ENCODE data around the gene ULK2.

ULK2 gene

DNA sequence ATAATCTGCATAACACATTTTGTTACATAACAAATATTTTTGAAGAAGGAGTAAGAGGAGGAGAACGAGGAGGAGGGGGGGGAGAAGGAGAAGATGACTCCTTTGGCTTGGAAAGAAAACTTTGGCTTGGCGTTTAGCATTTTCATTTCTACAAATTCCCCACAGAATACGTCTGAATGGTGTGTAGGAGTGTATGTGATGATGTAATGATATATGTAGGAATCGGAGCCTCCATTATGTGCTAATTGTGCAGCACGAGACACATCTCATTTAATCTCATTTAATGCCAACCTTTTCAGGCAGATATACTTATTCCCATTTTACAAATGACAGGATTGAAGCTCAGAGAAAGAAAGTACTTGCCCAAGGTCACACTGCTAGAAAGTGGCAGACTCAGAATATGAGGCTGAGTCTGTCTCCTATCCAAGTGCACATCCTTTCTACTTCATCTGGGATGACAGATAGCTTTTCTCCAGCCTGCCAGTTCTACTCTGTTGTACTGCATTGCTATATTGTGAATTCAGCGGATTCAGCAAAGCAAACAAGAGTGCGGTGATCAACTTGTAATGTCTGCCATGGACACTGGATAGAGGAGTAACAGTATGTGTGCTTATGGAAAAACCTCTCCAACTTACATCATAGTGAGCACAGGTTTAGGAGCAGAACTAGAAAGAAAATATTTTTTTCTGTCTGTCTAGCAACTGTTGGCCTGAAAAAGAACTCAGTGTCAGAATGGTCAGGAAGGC is 140.9 kb downstream of the ULK2 start:
- ChIA-PET CTCF (interaction anchor here (1.4 to 1.8 kb wide), 2 partner anchors 36 to 79 kb away, joined by 3 to 9 read pairs; partner anchors contain the start of gene ALDH3A2), POLR2A (no interaction called here)
- DNase-seq (ENCODE audit: low read depth, low spot score) = no peak
- no peak overlapping the region for H3K4me3 ChIP-seq (ENCODE audit: low read depth, low read length)
- no peak for TF ChIP-seq CTCF (IDR thresholded peaks at IDR 0.05; ENCODE audit: insufficient read depth, low read length, missing control alignments)

DNA sequence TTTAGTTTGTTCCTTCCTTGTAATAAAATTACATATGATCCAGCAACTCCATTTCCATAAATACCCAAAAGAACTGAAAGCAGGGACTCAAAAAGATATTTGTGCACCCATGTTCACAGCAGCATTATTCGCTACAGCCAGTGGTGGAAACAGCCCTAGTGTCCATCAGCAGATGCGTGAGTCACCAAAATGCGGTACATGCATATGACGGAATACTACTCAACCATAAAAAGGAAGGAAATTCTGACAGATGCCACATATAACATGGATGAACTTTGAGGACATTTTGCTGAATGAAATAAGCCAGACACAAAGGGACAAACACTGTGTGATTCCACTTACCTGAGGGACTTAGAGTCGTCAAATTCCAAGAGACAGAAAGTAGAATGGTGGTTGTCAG is 142.2 kb downstream of the ULK2 start:
- CTCF ChIA-PET = interaction anchor here (1.0 kb wide), 1 partner anchor 39 kb away, joined by 3 read pairs; no protein-coding TSS in a partner anchor

DNA sequence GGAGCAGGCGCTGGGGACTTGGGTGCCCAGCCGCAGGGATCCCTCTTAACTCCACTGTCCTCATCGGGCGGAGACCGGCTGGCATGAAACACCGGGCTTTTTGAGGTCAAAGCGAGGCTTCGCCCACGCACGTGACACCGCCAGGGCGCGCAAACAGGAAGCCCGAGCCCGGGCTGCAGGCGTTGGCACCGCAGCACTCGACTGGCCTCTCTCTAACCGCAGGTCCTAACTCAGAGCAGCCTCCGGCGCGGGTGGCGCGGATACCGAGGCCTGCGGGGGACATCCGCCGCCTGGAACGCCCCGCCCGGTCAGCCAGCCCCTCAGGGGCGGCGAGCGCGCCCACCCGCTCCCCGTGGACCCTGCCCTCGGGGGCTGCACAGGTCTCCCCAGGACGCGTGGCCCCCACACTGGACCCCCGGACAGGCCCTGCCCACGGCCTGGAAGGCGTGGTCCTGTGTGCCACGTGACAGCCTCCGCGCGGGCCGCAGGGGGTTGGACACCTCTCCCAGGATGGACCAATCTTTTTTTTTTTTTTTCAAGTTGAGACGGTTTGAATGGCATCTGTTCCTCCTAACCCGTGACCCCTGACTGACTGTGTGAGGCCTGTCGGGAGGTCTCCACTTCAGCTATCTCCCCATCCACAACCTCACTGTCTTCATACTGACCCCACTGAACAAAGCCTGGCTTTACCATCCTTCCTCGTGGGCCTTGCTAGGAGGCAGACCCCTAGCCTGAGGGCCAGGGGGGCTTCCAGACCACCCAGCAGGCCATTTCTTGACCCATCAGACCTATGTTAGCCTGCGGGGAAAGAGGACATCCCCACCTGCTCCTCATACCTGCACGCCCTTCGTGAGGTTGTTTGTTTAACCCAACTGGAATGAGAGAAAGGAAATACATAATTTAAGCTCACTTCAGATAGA is 143.0 kb downstream of the ULK2 start:
- H3K4me3 ChIP-seq (ENCODE audit: low read depth, low read length) = peak overlapping the region; percentile 6; the same call in 1 of the 2 replicates
- ChIA-PET CTCF (interaction anchor here (1.0 kb wide), 1 partner anchor 40 kb away, joined by 3 read pairs; no protein-coding TSS in a partner anchor), POLR2A (no interaction called here)
- no peak for DNase-seq (ENCODE audit: low read depth, low spot score)
- no peak for TF ChIP-seq CTCF (IDR thresholded peaks at IDR 0.05; ENCODE audit: insufficient read depth, low read length, missing control alignments)

More for the DNA sequence above, 142.2 kb downstream of the ULK2 start:
- DNase-seq (ENCODE audit: low read depth, low spot score) = no peak
- TF ChIP-seq CTCF (IDR thresholded peaks at IDR 0.05; ENCODE audit: insufficient read depth, low read length, missing control alignments) = no peak
- POLR2A ChIA-PET = no interaction called here
- no peak overlapping the region for H3K4me3 ChIP-seq (ENCODE audit: low read depth, low read length)

GRCh38 chr17:19723964-19724363 is 143.8 kb downstream of the ULK2 start:
- TF ChIP-seq CTCF (IDR thresholded peaks at IDR 0.05; ENCODE audit: insufficient read depth, low read length, missing control alignments) = no peak
- DNase-seq (ENCODE audit: low read depth, low spot score) = no peak
- H3K4me3 ChIP-seq (ENCODE audit: low read depth, low read length) = no peak overlapping the region
- ChIA-PET POLR2A (no interaction called here), CTCF (no interaction called here)

Measured in AG04449 (cell line).